DND-41 (cell line): ENCODE results near the gene WHRN.

ENCODE experiments used
- ATAC-seq: fragments of 200-7000 bp; cut with Tn5 transposase; 3 replicates; pipeline ENCODE4 v1.9.1; 2021; ENCODE audit warnings: low read depth; ENCODE audit not compliant: insufficient read depth
- DNase-seq: peaks from one replicate; pipeline ENCODE4 v3.0.0-alpha.2; 2020
- H2AFZ ChIP-seq: 2 replicates; pipeline ENCODE4 v1.6.0; 2012; ENCODE audit warnings: low read depth, low read length
- H3K27ac ChIP-seq: 2 replicates; pipeline ENCODE4 v1.5.1; 2012; ENCODE audit warnings: low read length, inconsistent platforms
- H3K27me3 ChIP-seq: fragments of 200-600 bp; sonication (generic); 2 replicates; pipeline ENCODE4 v1.6.0; 2012; ENCODE audit warnings: low read length, mild to moderate bottlenecking, inconsistent platforms; ENCODE audit not compliant: insufficient read depth, poor library complexity
- H3K36me3 ChIP-seq: 2 replicates; pipeline ENCODE4 v1.5.1; 2012; ENCODE audit warnings: low read length, inconsistent platforms; ENCODE audit not compliant: insufficient read depth
- H3K4me1 ChIP-seq: 2 replicates; pipeline ENCODE4 v1.5.1; 2012; ENCODE audit warnings: mild to moderate bottlenecking, low read length; ENCODE audit not compliant: insufficient read depth
- H3K4me2 ChIP-seq: 2 replicates; pipeline ENCODE4 v1.6.0; 2012; ENCODE audit warnings: mild to moderate bottlenecking, moderate library complexity, low read length, inconsistent platforms; ENCODE audit not compliant: insufficient read depth
- H3K4me3 ChIP-seq, 2 experiments: fragments of 200-600 bp in 1 of 2; shearing (Covaris generic) in 1 of 2; 2 replicates each; pipeline ENCODE4 v1.5.1; 2012 to 2016; ENCODE audit warnings: inconsistent platforms in 2 of 2, low read length in 2 of 2, mild to moderate bottlenecking in 2 of 2, low read depth in 1 of 2, moderate library complexity in 1 of 2
- H3K79me2 ChIP-seq: 2 replicates; pipeline ENCODE4 v1.6.0; 2012; ENCODE audit warnings: low read length, inconsistent platforms; ENCODE audit not compliant: insufficient read depth
- H3K9ac ChIP-seq: 2 replicates; pipeline ENCODE4 v1.6.0; 2012; ENCODE audit warnings: low read depth, mild to moderate bottlenecking, inconsistent platforms, low read length, moderate library complexity
- H3K9me3 ChIP-seq: 2 replicates; pipeline ENCODE4 v1.5.1; 2012; ENCODE audit warnings: low read length, moderate library complexity, mild to moderate bottlenecking, inconsistent platforms; ENCODE audit not compliant: insufficient read depth, severe bottlenecking
- H4K20me1 ChIP-seq: 2 replicates; pipeline ENCODE4 v1.6.0; 2012; ENCODE audit warnings: low read length; ENCODE audit not compliant: insufficient read depth
- CTCF ChIP-seq: IDR thresholded peaks from 2 replicates; pipeline ENCODE4 v1.5.1; 2012; ENCODE audit warnings: borderline replicate concordance, low read length, moderate library complexity, mild to moderate bottlenecking; ENCODE audit not compliant: poor library complexity, severe bottlenecking; ENCODE audit errors: extremely low read depth
- EZH2 ChIP-seq: IDR thresholded peaks from 3 replicates; pipeline ENCODE4 v1.6.1; 2012; ENCODE audit warnings: borderline replicate concordance, low read depth, mild to moderate bottlenecking, moderate library complexity, low read length, inconsistent platforms; ENCODE audit not compliant: severe bottlenecking

Gene WHRN

GRCh38 chr9:114499528-114499927 is 5.7 kb downstream of the WHRN start:
- H3K27ac ChIP-seq, result no peak overlapping the region
- no peak overlapping the region for H2AFZ ChIP-seq
- H3K4me2 ChIP-seq, result no peak overlapping the region
- no peaks in the 10 kb centered on the region for H3K9me3 ChIP-seq
- H3K36me3 ChIP-seq, result no peaks in the 10 kb centered on the region
- no peak for DNase-seq
- H3K79me2 ChIP-seq, result no peaks in the 10 kb centered on the region
- TF ChIP-seq EZH2, result no peak
- TF ChIP-seq CTCF, result no peak
- no peak overlapping the region for H3K9ac ChIP-seq
- peaks cover 55% of the 10 kb centered on the region for H3K27me3 ChIP-seq
- H3K4me1 ChIP-seq, result no peaks in the 10 kb centered on the region
- no peak for ATAC-seq
- no peak overlapping the region for H3K4me3 ChIP-seq
- no peaks in the 10 kb centered on the region for H4K20me1 ChIP-seq

DNA sequence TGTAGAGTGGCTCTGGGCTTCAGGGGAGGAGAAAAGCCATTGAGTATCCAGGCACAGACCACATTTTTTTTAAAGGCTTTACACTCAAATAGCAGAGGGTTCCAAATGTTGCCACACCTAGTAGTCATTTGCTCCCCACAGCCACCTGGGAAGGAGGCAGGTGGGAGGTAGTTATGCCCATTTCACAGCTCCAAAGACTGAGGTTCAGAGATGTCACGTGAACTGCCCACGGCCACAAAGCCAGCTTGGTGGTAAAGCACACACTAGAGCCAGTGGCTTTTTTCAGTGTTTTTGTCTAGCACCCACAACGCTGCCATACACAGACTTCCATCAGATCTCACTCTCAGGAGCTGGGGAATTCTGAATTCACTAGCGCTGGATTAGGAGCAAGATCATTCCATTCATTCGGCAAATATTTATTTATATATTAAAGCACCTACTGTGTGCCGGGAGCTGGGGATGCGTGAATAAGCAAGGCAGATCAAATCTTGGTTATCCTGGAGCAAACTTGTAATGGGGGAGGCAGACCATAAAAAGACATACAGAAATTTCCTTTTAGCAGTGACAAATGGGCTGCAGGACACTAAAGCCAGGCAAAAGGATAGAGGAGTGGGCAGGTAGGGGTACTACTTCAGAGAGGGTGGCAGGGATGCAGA is 7.4 kb downstream of the WHRN start:
- ATAC-seq, result no peak
- Histone ChIP-seq H3K27ac (no peak overlapping the region), H3K9me3 (no peaks in the 10 kb centered on the region), H3K36me3 (no peaks in the 10 kb centered on the region), H3K9ac (no peak overlapping the region), H4K20me1 (no peaks in the 10 kb centered on the region), H2AFZ (no peak overlapping the region), H3K4me1 (no peaks in the 10 kb centered on the region), H3K4me3 (no peak overlapping the region), H3K79me2 (no peaks in the 10 kb centered on the region), H3K27me3 (peaks cover 55% of the 10 kb centered on the region), H3K4me2 (no peak overlapping the region)
- DNase-seq, result no peak
- TF ChIP-seq CTCF, result no peak
- no peak for TF ChIP-seq EZH2

DNA sequence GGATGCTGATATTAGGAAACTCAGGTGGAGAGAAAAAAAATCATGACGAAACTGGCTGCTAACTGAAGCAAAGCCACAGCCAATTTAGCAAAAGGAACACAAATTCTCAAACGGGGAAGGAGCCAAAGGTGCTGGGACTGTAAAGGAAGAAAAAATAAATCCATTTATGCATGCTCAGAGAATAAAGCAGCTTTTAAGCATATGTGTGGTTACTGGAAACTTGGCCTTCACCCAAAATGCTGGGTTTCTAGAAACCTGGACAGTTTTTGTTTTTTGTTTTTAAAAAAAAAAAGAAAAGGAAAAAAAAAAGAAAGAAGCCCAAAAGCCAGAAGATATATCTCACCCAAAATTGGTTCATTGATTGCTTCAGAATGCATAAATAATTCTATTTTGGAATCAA is 8.0 kb downstream of the WHRN start:
- no peak overlapping the region for H3K4me2 ChIP-seq
- no peak overlapping the region for H2AFZ ChIP-seq
- no peak overlapping the region for H3K9ac ChIP-seq

More for the DNA sequence above, 8.0 kb downstream of the WHRN start:
- DNase-seq, result no peak
- H3K4me1 ChIP-seq, result no peaks in the 10 kb centered on the region
- H3K27ac ChIP-seq, result no peak overlapping the region
- no peak for ATAC-seq
- no peaks in the 10 kb centered on the region for H4K20me1 ChIP-seq
- no peak overlapping the region for H3K4me3 ChIP-seq
- no peaks in the 10 kb centered on the region for H3K79me2 ChIP-seq
- no peaks in the 10 kb centered on the region for H3K36me3 ChIP-seq
- H3K27me3 ChIP-seq, result peaks cover 55% of the 10 kb centered on the region
- TF ChIP-seq EZH2 (no peak), CTCF (no peak)
- H3K9me3 ChIP-seq, result no peaks in the 10 kb centered on the region
